NCI-H460 (cell line): ENCODE results near the gene TUBB8B. TPM values are rescaled to one million over a fixed set of nuclear protein-coding genes. Genes with fewer than 3 reads are reported as not detected.
"Not testable (repeated sequence)": the region's sequence is repeated elsewhere in the genome, so short reads cannot be mapped to it uniquely, and the experiment has no call there.

Source experiments
- DNase-seq: peaks from one replicate; pipeline ENCODE4 v3.0.0-alpha.2; 2016; ENCODE audit warnings: low read depth; ENCODE audit errors: extremely low read depth
- polyA plus RNA-seq: library from polyadenylated mRNA; depleted of rRNA; stranded (reverse); fragments of >200 nt; gene quantifications from 2 replicates; pipeline ENCODE4 v1.2.3, GENCODE V29; 2014; cell fraction: nucleus; rRNA removed
- total RNA-seq: library from RNA; depleted of rRNA; stranded (reverse); fragments of >200 nt; shearing (Covaris generic); gene quantifications from 2 replicates; pipeline ENCODE4 v1.2.3, GENCODE V29; 2014; rRNA removed

TUBB8B gene
- 0.07 TPM in 1 of 2 replicates, not detected in the other for total RNA-seq
- not detected in 2 replicates for polyA plus RNA-seq

GRCh38 chr18:49176-49665, at the start of gene TUBB8B:
TUBB8B (minus strand) TSS chr18:49615; CDS start chr18:49557, 58 bp downstream.
- not testable (repeated sequence) for DNase-seq

- not testable (repeated sequence) for DNase-seq
Observed at GRCh38 chr18:97252-97914, 48.0 kb upstream of the TUBB8B start.

GRCh38 chr18:96767-97131, 47.3 kb upstream of the TUBB8B start:
- not testable (repeated sequence) for DNase-seq

GRCh38 chr18:96101-96766, 46.8 kb upstream of the TUBB8B start:
- DNase-seq = not testable (repeated sequence)

- DNase-seq = not testable (repeated sequence)
Observed at GRCh38 chr18:95580-95979, 46.2 kb upstream of the TUBB8B start.

- not testable (repeated sequence) for DNase-seq
Observed at GRCh38 chr18:93897-94408, 44.5 kb upstream of the TUBB8B start.

GRCh38 chr18:91561-91960, 42.1 kb upstream of the TUBB8B start:
- not testable (repeated sequence) for DNase-seq

- not testable (repeated sequence) for DNase-seq
Observed at GRCh38 chr18:90396-91193, 41.2 kb upstream of the TUBB8B start.

GRCh38 chr18:89124-89523, 39.7 kb upstream of the TUBB8B start:
- not testable (repeated sequence) for DNase-seq

- DNase-seq = not testable (repeated sequence)
Observed at GRCh38 chr18:84801-85200, 35.4 kb upstream of the TUBB8B start.

GRCh38 chr18:82626-83209, 33.3 kb upstream of the TUBB8B start:
- not testable (repeated sequence) for DNase-seq

GRCh38 chr18:80881-81280, 31.5 kb upstream of the TUBB8B start:
- DNase-seq = not testable (repeated sequence)

GRCh38 chr18:80202-80601, 30.8 kb upstream of the TUBB8B start:
- not testable (repeated sequence) for DNase-seq

- DNase-seq = not testable (repeated sequence)
Observed at GRCh38 chr18:75525-76160, 26.2 kb upstream of the TUBB8B start.

GRCh38 chr18:73181-73777, 23.9 kb upstream of the TUBB8B start:
- DNase-seq = not testable (repeated sequence)

- not testable (repeated sequence) for DNase-seq
Observed at GRCh38 chr18:67701-68100, 18.3 kb upstream of the TUBB8B start.

GRCh38 chr18:64279-64678, 14.9 kb upstream of the TUBB8B start:
- DNase-seq = not testable (repeated sequence)

- DNase-seq = not testable (repeated sequence)
Observed at GRCh38 chr18:63656-64055, 14.2 kb upstream of the TUBB8B start.

GRCh38 chr18:54388-54787, 5.0 kb upstream of the TUBB8B start:
- DNase-seq = not testable (repeated sequence)
